Glomerular visceral epithelial cell (primary cell): Measurements from ENCODE around the gene DCAF15.

ENCODE experiments used
- DNase-seq: peaks from one replicate; pipeline ENCODE4 v3.0.0-alpha.2; 2016; ENCODE audit errors: extremely low spot score

Gene DCAF15

GRCh38 chr19:13995017-13995728 is 42.9 kb downstream of the DCAF15 start:
- DNase-seq, result no peak

GRCh38 chr19:13995878-13996765 is 43.8 kb downstream of the DCAF15 start:
- DNase-seq, result no peak

- no peak for DNase-seq
Measured at GRCh38 chr19:13996928-13997630, 44.8 kb downstream of the DCAF15 start.

- DNase-seq, result no peak
Measured at GRCh38 chr19:13997631-13997962, 45.3 kb downstream of the DCAF15 start.

GRCh38 chr19:13998426-13998825 is 46.1 kb downstream of the DCAF15 start:
- DNase-seq, result no peak

- no peak for DNase-seq
Measured at GRCh38 chr19:13999085-13999484, 46.8 kb downstream of the DCAF15 start.

- no peak for DNase-seq
Measured at GRCh38 chr19:14000691-14001375, 48.5 kb downstream of the DCAF15 start.

- DNase-seq, result no peak
Measured at GRCh38 chr19:14002571-14003250, 50.4 kb downstream of the DCAF15 start.

GRCh38 chr19:14003251-14004055 is 51.1 kb downstream of the DCAF15 start:
- no peak for DNase-seq

GRCh38 chr19:14004619-14005348 is 52.5 kb downstream of the DCAF15 start:
- no peak for DNase-seq

- DNase-seq, result peak; percentile 93
Measured at GRCh38 chr19:14005349-14006084, 53.2 kb downstream of the DCAF15 start.

GRCh38 chr19:14006085-14006765 is 53.9 kb downstream of the DCAF15 start, which contains the start of gene RFX1:
RFX1 (minus strand) TSS chr19:14006320; CDS start chr19:13993843, 12,477 bp downstream.
- DNase-seq, result peak; percentile 100

GRCh38 chr19:14006766-14007562 is 54.7 kb downstream of the DCAF15 start:
- DNase-seq, result no peak
